Adrenal gland (tissue), 12 donors: ENCODE measurements around the gene YTHDC2. TPM values are rescaled to one million over a fixed set of nuclear protein-coding genes. Genes with fewer than 3 reads are reported as not detected.

Source experiments
- DNase-seq, 7 donors: peaks; one replicate each; pipeline ENCODE4 v3.0.0-alpha.2; 2019 to 2020
- H3K27ac ChIP-seq, 5 donors: fragments of 200-600 bp; sonication (generic) in 4 of 5; 1 replicate in 3 of 5; 2 replicates in 2 of 5; pipeline versions ENCODE4 v1.5.1 to v1.8.0; 2016 to 2020; ENCODE audit warnings: mild to moderate bottlenecking in 1 of 5
- H3K27me3 ChIP-seq: fragments of 200-600 bp; 2 replicates; pipeline ENCODE4 v1.8.0; 2021
- H3K36me3 ChIP-seq, 2 donors: fragments of 200-600 bp; replicated peaks in 1 of 2; 1 replicate in 1 of 2; 2 replicates in 1 of 2; pipeline versions ENCODE4 v1.5.1 to v1.8.0; 2018 to 2022
- H3K4me1 ChIP-seq, 2 donors: fragments of 200-600 bp; replicated peaks in 1 of 2; 1 replicate in 1 of 2; 2 replicates in 1 of 2; pipeline versions ENCODE4 v1.5.1 to v1.8.0; 2018 to 2021
- H3K4me3 ChIP-seq, 4 donors: fragments of 200-600 bp; sonication (generic) in 3 of 4; one replicate each; pipeline ENCODE4 v1.5.1; 2016 to 2018
- H3K9me3 ChIP-seq, 3 donors: fragments of 200-600 bp; sonication (generic) in 1 of 3; replicated peaks in 1 of 3; 1 replicate in 2 of 3; 2 replicates in 1 of 3; pipeline versions ENCODE4 v1.5.1 to v1.8.0; 2016 to 2021
- POLR2A ChIP-seq, 2 donors: fragments of 450-650 bp; IDR thresholded peaks; one replicate each; pipeline ENCODE4 v1.6.1; 2017; ENCODE audit warnings: antibody characterized with exemption in 2 of 2, mild to moderate bottlenecking in 2 of 2, moderate library complexity in 1 of 2
- WGBS, 4 donors: extraction: QIAGEN DNeasy Blood & Tissue Kit in 2 of 4; methylation state at CpG; one replicate each; pipeline versions ENCODE4 v1.1.5 to v1.1.7; 2013 to 2017; 5-methylcytosine and 5-hydroxymethylcytosine counted together
- intact Hi-C, 2 donors: fragments of 100-400 bp; cut with DNase I; formaldehyde crosslinking; loops; one replicate each; pipeline versions ENCODE4 v1.14.1 to v1.15.0; 2022 to 2023
- polyA plus RNA-seq, 3 donors: library from polyadenylated mRNA; stranded (reverse); fragments of 200-250 nt in 2 of 3; fragments of 350-450 nt in 1 of 3; fragmentation: Illumina TruSeq in 1 of 3; extraction: RNeasy Lipid Tissue Mini Kit (QIAGEN cat#74804) in 1 of 3; gene quantifications; one replicate each; pipeline ENCODE4 v1.2.3, GENCODE V29; 2013 to 2014
- total RNA-seq, 9 donors: library from RNA; depleted of rRNA in 4 of 9; stranded (reverse); fragments of >200 nt in 4 of 9; fragments of 120-200 nt in 1 of 9; fragmentation: NEBNext Ultra II Directional in 1 of 9; extraction: Animal tissue kit (Norgen Biotek cat#: 25700) in 1 of 9; gene quantifications; one replicate each; pipeline versions ENCODE4 v1.1.0 to v1.2.4, GENCODE V29; 2013 to 2023
- TF ChIP-seq, protein P1 (sequence below), 6 experiments: fragments of 450-650 bp in 4 of 6; fragments of 200-600 bp in 2 of 6; sonication (generic) in 1 of 6; IDR thresholded peaks; 1 replicate in 5 of 6; 2 replicates in 1 of 6; pipeline versions ENCODE4 v1.5.1 to v1.8.0; 2016 to 2021; ENCODE audit warnings: antibody characterized with exemption in 6 of 6, mild to moderate bottlenecking in 2 of 6, moderate library complexity in 1 of 6
- donor health status: healthy with polysubstance abuse.
- donor health status: Bipolar disorder and iron deficiency.
- donor health status: DM: yes; HTN: yes; CAD: no.
- donor health status: DM: no; HTN: no; CAD: no.
- donor health status: DM: no; HTN: no; CAD: no.
- donor health status: DM: yes; HTN: yes; CAD: no.

YTHDC2 gene
- total and polyA plus RNA-seq, 12 donors: 10.3 to 34.9 (median 23.6) TPM

DNA sequence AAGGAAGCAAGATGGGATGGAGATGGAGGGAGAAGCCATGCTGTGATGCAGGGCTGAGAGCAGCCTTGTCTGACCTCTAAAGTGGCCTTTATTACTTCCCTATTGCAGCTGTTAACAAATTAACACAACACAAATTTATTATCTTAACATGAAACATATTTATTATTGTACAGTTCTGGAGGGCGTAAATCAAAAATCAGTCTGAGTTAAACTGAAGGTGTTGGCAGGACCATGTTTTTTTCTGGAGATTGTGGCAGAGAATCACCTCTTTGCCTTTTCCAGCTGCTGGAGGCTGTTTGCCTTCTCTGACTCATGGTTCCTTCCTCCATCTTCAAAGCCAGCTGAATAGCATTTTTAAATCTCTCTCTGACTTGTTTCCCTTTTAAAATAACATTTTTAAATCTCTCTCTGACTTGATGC, 18.1 kb upstream of the YTHDC2 start:
- no peak for DNase-seq
- 70 to 83% (median 75%) methylated on average over 1 of the region's 1 CpG for WGBS, 4 donors

DNA sequence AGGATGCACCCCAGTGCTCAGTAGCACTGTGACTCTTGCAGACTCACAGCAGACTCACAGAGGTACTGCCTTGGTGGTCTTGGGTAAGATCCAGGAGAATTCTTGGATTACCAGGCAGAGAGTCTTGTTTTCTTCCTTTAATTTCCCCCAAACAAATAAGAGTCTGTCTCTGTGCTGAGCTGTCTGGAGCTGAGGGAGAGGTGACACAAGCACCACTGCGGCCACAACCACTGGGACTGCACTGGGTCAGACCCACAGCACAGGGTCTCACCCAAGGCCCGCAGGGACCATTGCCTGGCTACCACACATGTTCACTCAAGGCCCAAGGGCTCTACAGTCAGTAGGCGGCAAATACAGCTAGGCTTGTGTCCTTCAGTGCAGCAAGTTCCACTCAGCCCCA, 11.4 kb upstream of the YTHDC2 start:
- Histone ChIP-seq H3K27me3 (peaks cover 3% of the 10 kb centered on the region), H3K36me3 (no peaks in the 10 kb centered on the region), H3K4me3 (no peak overlapping the region), H3K9me3 (no peaks in the 10 kb centered on the region), H3K27ac (no peak overlapping the region), H3K4me1 (no peaks in the 10 kb centered on the region)
- TF ChIP-seq, protein P1, sequence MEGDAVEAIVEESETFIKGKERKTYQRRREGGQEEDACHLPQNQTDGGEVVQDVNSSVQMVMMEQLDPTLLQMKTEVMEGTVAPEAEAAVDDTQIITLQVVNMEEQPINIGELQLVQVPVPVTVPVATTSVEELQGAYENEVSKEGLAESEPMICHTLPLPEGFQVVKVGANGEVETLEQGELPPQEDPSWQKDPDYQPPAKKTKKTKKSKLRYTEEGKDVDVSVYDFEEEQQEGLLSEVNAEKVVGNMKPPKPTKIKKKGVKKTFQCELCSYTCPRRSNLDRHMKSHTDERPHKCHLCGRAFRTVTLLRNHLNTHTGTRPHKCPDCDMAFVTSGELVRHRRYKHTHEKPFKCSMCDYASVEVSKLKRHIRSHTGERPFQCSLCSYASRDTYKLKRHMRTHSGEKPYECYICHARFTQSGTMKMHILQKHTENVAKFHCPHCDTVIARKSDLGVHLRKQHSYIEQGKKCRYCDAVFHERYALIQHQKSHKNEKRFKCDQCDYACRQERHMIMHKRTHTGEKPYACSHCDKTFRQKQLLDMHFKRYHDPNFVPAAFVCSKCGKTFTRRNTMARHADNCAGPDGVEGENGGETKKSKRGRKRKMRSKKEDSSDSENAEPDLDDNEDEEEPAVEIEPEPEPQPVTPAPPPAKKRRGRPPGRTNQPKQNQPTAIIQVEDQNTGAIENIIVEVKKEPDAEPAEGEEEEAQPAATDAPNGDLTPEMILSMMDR (IDR thresholded peaks at IDR 0.05): no peak
- no peak for TF ChIP-seq POLR2A (IDR thresholded peaks at IDR 0.05)
- no peak for DNase-seq
- WGBS, 4 donors: 83 to 100% (median 92%) methylated on average over 1 to 3 of the region's 3 CpGs
- intact Hi-C loops: loop anchor here (10.0 kb wide), 2 partner anchors 117 to 127 kb away; no protein-coding TSS in a partner anchor

More for the DNA sequence above, 18.1 kb upstream of the YTHDC2 start:
- Histone ChIP-seq H3K36me3 (no peaks in the 10 kb centered on the region), H3K27ac (no peak overlapping the region), H3K4me3 (no peak overlapping the region), H3K27me3 (no peaks in the 10 kb centered on the region), H3K9me3 (no peaks in the 10 kb centered on the region), H3K4me1 (no peaks in the 10 kb centered on the region)
- intact Hi-C loops: no loop called here
- TF ChIP-seq POLR2A (IDR thresholded peaks at IDR 0.05): no peak
- TF ChIP-seq, protein P1 (IDR thresholded peaks at IDR 0.05): no peak

DNA sequence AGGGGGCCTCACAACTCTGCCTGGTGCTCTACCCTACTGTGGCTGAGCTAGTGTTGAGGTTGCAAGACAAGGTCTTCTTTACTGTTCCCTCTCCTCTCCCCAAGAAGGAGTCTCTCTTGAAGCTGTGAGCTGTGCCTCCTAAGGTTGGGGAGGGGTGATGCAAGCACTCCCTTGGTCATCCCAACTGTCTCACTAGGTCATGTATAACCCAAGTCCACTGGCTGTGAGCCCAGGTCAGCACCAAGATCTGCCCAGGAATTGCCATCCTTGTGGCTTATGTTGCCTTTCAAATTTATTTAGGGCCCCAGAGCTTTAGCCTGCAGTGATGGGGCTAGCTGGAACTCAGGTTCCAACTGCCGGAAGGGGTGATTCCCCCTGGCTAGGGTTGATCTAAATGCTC, 10.3 kb upstream of the YTHDC2 start:
- no peak for DNase-seq
- Histone ChIP-seq H3K27ac (no peak overlapping the region), H3K9me3 (no peaks in the 10 kb centered on the region), H3K4me3 (no peak overlapping the region), H3K4me1 (no peaks in the 10 kb centered on the region), H3K27me3 (peaks cover 3% of the 10 kb centered on the region), H3K36me3 (no peaks in the 10 kb centered on the region)
- TF ChIP-seq POLR2A (IDR thresholded peaks at IDR 0.05): no peak
- TF ChIP-seq, protein P1 (IDR thresholded peaks at IDR 0.05): no peak
- intact Hi-C loops: loop anchor here (10.0 kb wide), 2 partner anchors 118 to 128 kb away; no protein-coding TSS in a partner anchor
- WGBS, 4 donors: 80 to 100% (median 90%) methylated on average over 1 of the region's 1 CpG; no CpG with 5 or more reads in 1 of the 4 donors

DNA sequence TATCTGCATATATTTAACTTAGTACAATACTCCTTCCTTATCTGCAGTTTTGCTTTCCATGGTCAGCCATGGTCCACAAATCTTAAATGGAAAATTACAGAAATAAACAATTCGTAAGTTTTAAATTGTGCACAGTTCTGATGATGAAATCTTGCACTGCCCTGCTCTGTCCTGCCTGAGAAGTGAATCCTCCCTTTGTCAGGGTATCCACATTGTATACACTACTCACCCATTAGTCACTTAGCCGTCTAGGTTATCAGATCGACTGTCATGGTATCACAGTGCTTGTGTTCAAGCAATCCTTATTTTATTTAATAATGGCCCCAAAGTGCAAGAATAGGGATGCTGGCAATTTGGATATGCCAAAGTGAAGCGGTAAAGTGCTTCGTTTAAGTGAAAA, 8.3 kb upstream of the YTHDC2 start:
- DNase-seq: no peak
- H3K36me3 ChIP-seq: no peaks in the 10 kb centered on the region
- no peak for TF ChIP-seq POLR2A (IDR thresholded peaks at IDR 0.05)
- TF ChIP-seq, protein P1 (IDR thresholded peaks at IDR 0.05): no peak
- H3K9me3 ChIP-seq: no peaks in the 10 kb centered on the region
- WGBS, 4 donors: 76 to 81% (median 77%) methylated on average over 5 of the region's 5 CpGs
- no peak overlapping the region for H3K4me3 ChIP-seq
- intact Hi-C loops: loop anchor here (10.0 kb wide), 2 partner anchors 120 to 130 kb away; no protein-coding TSS in a partner anchor
- H3K27me3 ChIP-seq: peaks cover 3% of the 10 kb centered on the region
- H3K27ac ChIP-seq: no peak overlapping the region
- H3K4me1 ChIP-seq: no peaks in the 10 kb centered on the region
